Measurements from ENCODE around the gene TMEM151A. TPM values are rescaled to one million over a fixed set of nuclear protein-coding genes. Genes with fewer than 3 reads are reported as not detected.

The TMEM151A gene
- total RNA-seq, 1 experiment from 2014 or later, result not detected

- H3K79me2 ChIP-seq (ENCODE audit: low read length), result peaks cover 23% of the 10 kb centered on the region
- H3K4me1 ChIP-seq (ENCODE audit: insufficient read depth, low read length), result peaks cover 18% of the 10 kb centered on the region
- ATAC-seq (peak; percentile 46), DNase-seq (peak; percentile 22)
- H2AFZ ChIP-seq (ENCODE audit: low read length), result peak overlapping the region; percentile 61
- no peaks in the 10 kb centered on the region for H3K36me3 ChIP-seq (ENCODE audit: low read depth, low read length)
- BruUV-seq (replicated peaks), result TSS peak; percentile 96
- TF ChIP-seq CTCF (conservative IDR thresholded peaks at IDR 0.05; ENCODE audit: low read depth, low read length), result no peak
- no peak for TF ChIP-seq EZH2 (IDR thresholded peaks at IDR 0.05; ENCODE audit: low read length, unreplicated experiment)
- no peak for TF ChIP-seq EZH2phosphoT487 (IDR thresholded peaks at IDR 0.05; ENCODE audit: borderline replicate concordance, low read length)
- H4K20me1 ChIP-seq (ENCODE audit: low read length), result no peaks in the 10 kb centered on the region
- ChIA-PET POLR2A (ENCODE audit: unreplicated experiment) (interaction anchor here (0.5 to 1.6 kb wide), 10 partner anchors 7 to 224 kb away, joined by 3 to 11 read pairs (median 4); partner anchors contain the start of genes DPP3 and RIN1), CTCF (interaction anchor here (0.6 to 1.4 kb wide), 4 partner anchors 23 to 1343 kb away, joined by 3 to 6 read pairs (median 4); partner anchors contain the start of gene RIN1)
- H3K9ac ChIP-seq (ENCODE audit: low read length), result peak overlapping the region; percentile 94
- H3K9me3 ChIP-seq (ENCODE audit: low read length), result no peaks in the 10 kb centered on the region
- intact Hi-C loops (cut with micrococcal nuclease), result no loop called here
- H3K27me3 ChIP-seq (ENCODE audit: low read length), result peaks cover 12% of the 10 kb centered on the region
- no peaks in the 10 kb centered on the region for H3K9me2 ChIP-seq (replicated peaks; ENCODE audit: low read length)
- peak overlapping the region; percentile 90 for H3K4me3 ChIP-seq (ENCODE audit: low read length)
- peak overlapping the region; percentile 60 for H3K27ac ChIP-seq (ENCODE audit: low read length)
- peak overlapping the region; percentile 91 for H3K4me2 ChIP-seq (ENCODE audit: low read length)
- H3F3A ChIP-seq (ENCODE audit: low read length, unreplicated experiment), result no peaks in the 10 kb centered on the region
Measured at GRCh38 chr11:66289548-66290329, 2.0 kb upstream of the TMEM151A start.

- Histone ChIP-seq H3K4me2 (ENCODE audit: low read length) (peak overlapping the region; percentile 91), H3K4me3 (ENCODE audit: low read length) (peak overlapping the region; percentile 90; the same call in 1 of the 2 replicates), H2AFZ (ENCODE audit: low read length) (no peak overlapping the region), H4K20me1 (ENCODE audit: low read length) (no peaks in the 10 kb centered on the region), H3K27ac (ENCODE audit: low read length) (no peak overlapping the region), H3K36me3 (ENCODE audit: low read depth, low read length) (no peaks in the 10 kb centered on the region), H3K79me2 (ENCODE audit: low read length) (peaks cover 23% of the 10 kb centered on the region), H3F3A (ENCODE audit: low read length, unreplicated experiment) (no peaks in the 10 kb centered on the region), H3K9me2 (replicated peaks; ENCODE audit: low read length) (no peaks in the 10 kb centered on the region), H3K27me3 (ENCODE audit: low read length) (peaks cover 12% of the 10 kb centered on the region), H3K9me3 (ENCODE audit: low read length) (no peaks in the 10 kb centered on the region), H3K4me1 (ENCODE audit: insufficient read depth, low read length) (peaks cover 18% of the 10 kb centered on the region), H3K9ac (ENCODE audit: low read length) (no peak overlapping the region)
- ATAC-seq (no peak), DNase-seq (no peak)
- TF ChIP-seq EZH2 (IDR thresholded peaks at IDR 0.05; ENCODE audit: low read length, unreplicated experiment) (no peak), EZH2phosphoT487 (IDR thresholded peaks at IDR 0.05; ENCODE audit: borderline replicate concordance, low read length) (no peak), CTCF (conservative IDR thresholded peaks at IDR 0.05; ENCODE audit: low read depth, low read length) (no peak)
- CTCF ChIA-PET, result no interaction called here
- intact Hi-C loops (cut with micrococcal nuclease), result no loop called here
- POLR2A ChIA-PET (ENCODE audit: unreplicated experiment), result no interaction called here
- no TSS peak for BruUV-seq (replicated peaks)
Measured at GRCh38 chr11:66290330-66290621, 1.4 kb upstream of the TMEM151A start.

GRCh38 chr11:66291303-66291705 is 390 bp upstream of the TMEM151A start:
- Histone ChIP-seq H3K27ac (ENCODE audit: low read length) (no peak overlapping the region), H3K27me3 (ENCODE audit: low read length) (peaks cover 12% of the 10 kb centered on the region), H3K4me1 (ENCODE audit: insufficient read depth, low read length) (peaks cover 18% of the 10 kb centered on the region), H3K79me2 (ENCODE audit: low read length) (peaks cover 23% of the 10 kb centered on the region), H3K4me2 (ENCODE audit: low read length) (no peak overlapping the region), H3K9me2 (replicated peaks; ENCODE audit: low read length) (no peaks in the 10 kb centered on the region), H3F3A (ENCODE audit: low read length, unreplicated experiment) (no peaks in the 10 kb centered on the region), H3K9ac (ENCODE audit: low read length) (no peak overlapping the region), H3K36me3 (ENCODE audit: low read depth, low read length) (no peaks in the 10 kb centered on the region), H4K20me1 (ENCODE audit: low read length) (no peaks in the 10 kb centered on the region), H2AFZ (ENCODE audit: low read length) (no peak overlapping the region), H3K4me3 (ENCODE audit: low read length) (no peak overlapping the region), H3K9me3 (ENCODE audit: low read length) (no peaks in the 10 kb centered on the region)
- ChIA-PET CTCF (interaction anchor here (0.5 to 0.6 kb wide), 2 partner anchors 511 to 721 kb away, joined by 3 to 4 read pairs; partner anchors contain the start of gene ZNRD2), POLR2A (ENCODE audit: unreplicated experiment) (no interaction called here)
- BruUV-seq (replicated peaks), result no TSS peak
- no peak for ATAC-seq
- intact Hi-C loops (cut with micrococcal nuclease), result no loop called here
- no peak for DNase-seq
- no peak for TF ChIP-seq EZH2 (IDR thresholded peaks at IDR 0.05; ENCODE audit: low read length, unreplicated experiment)
- no peak for TF ChIP-seq CTCF (conservative IDR thresholded peaks at IDR 0.05; ENCODE audit: low read depth, low read length)
- no peak for TF ChIP-seq EZH2phosphoT487 (IDR thresholded peaks at IDR 0.05; ENCODE audit: borderline replicate concordance, low read length)

All from PC-3 (cell line).